ENCODE results near the gene PLAGL1.

GRCh38 chr6:144049386-144049785, 41.3 kb upstream of the PLAGL1 start:
- no peak for TF ChIP-seq CTCF (conservative IDR thresholded peaks at IDR 0.05; ENCODE audit: low read length)
- TF ChIP-seq EZH2phosphoT487 (IDR thresholded peaks at IDR 0.05; ENCODE audit: borderline replicate concordance), result no peak

Measured in Loucy (cell line).